Measurements from ENCODE around the gene DCHS2. TPM values are rescaled to one million over a fixed set of nuclear protein-coding genes. Genes with fewer than 3 reads are reported as not detected.

DCHS2 gene
- total RNA-seq, 1 experiment from 2014 or later = not detected

GRCh38 chr4:154277172-154277571, 214.4 kb downstream of the DCHS2 start:
- H3K27me3 ChIP-seq (replicated peaks; ENCODE audit: control insufficient read depth, insufficient read depth, low read length) = no peaks in the 10 kb centered on the region
- no peak overlapping the region for H3K4me3 Mint-ChIP-seq (ENCODE audit: unreplicated experiment)
- no peaks in the 10 kb centered on the region for H3K36me3 ChIP-seq (ENCODE audit: control insufficient read depth, insufficient read depth, low read length)
- no TSS peak for BruUV-seq (replicated peaks)
- H3K27ac Mint-ChIP-seq (ENCODE audit: unreplicated experiment) = no peak overlapping the region
- ChIA-PET CTCF (no interaction called here), POLR2A (no interaction called here)
- no peak for TF ChIP-seq CTCF (IDR thresholded peaks at IDR 0.05; ENCODE audit: insufficient read depth in 1 of 2, low read depth in 1 of 2, low read length in 1 of 2, severe bottlenecking in 1 of 2, unreplicated experiment in 1 of 2)
- intact Hi-C loops (cut with micrococcal nuclease; ENCODE audit: unreplicated experiment) = no loop called here
- no peaks in the 10 kb centered on the region for H3K4me1 ChIP-seq
- no peaks in the 10 kb centered on the region for H3K9me3 ChIP-seq
- peaks cover 15% of the 10 kb centered on the region for H3K27me3 Mint-ChIP-seq (ENCODE audit: insufficient read depth, unreplicated experiment)
- no peak for DNase-seq
- H3K36me3 Mint-ChIP-seq (ENCODE audit: insufficient read depth, unreplicated experiment) = no peaks in the 10 kb centered on the region
- no peaks in the 10 kb centered on the region for H3K4me1 Mint-ChIP-seq (ENCODE audit: low read depth, unreplicated experiment)
- H3K9me3 Mint-ChIP-seq (ENCODE audit: unreplicated experiment) = peaks cover 10% of the 10 kb centered on the region
- no peak overlapping the region for H3K4me3 ChIP-seq (ENCODE audit: low read depth, low read length)

GRCh38 chr4:154276496-154276895, 215.1 kb downstream of the DCHS2 start:
- H3K9me3 ChIP-seq = no peaks in the 10 kb centered on the region
- Mint-ChIP-seq H3K4me1 (ENCODE audit: low read depth, unreplicated experiment) (no peaks in the 10 kb centered on the region), H3K9me3 (ENCODE audit: unreplicated experiment) (peaks cover 10% of the 10 kb centered on the region), H3K4me3 (ENCODE audit: unreplicated experiment) (no peak overlapping the region), H3K27ac (ENCODE audit: unreplicated experiment) (no peak overlapping the region), H3K36me3 (ENCODE audit: insufficient read depth, unreplicated experiment) (no peaks in the 10 kb centered on the region), H3K27me3 (ENCODE audit: insufficient read depth, unreplicated experiment) (peaks cover 15% of the 10 kb centered on the region)
- CTCF ChIA-PET = no interaction called here
- TF ChIP-seq CTCF (IDR thresholded peaks at IDR 0.05; ENCODE audit: insufficient read depth in 1 of 2, low read depth in 1 of 2, low read length in 1 of 2, severe bottlenecking in 1 of 2, unreplicated experiment in 1 of 2) = no peak
- BruUV-seq (replicated peaks) = no TSS peak
- intact Hi-C loops (cut with micrococcal nuclease; ENCODE audit: unreplicated experiment) = no loop called here
- POLR2A ChIA-PET = no interaction called here
- no peaks in the 10 kb centered on the region for H3K4me1 ChIP-seq
- H3K27me3 ChIP-seq (replicated peaks; ENCODE audit: control insufficient read depth, insufficient read depth, low read length) = no peaks in the 10 kb centered on the region
- H3K4me3 ChIP-seq (ENCODE audit: low read depth, low read length) = no peak overlapping the region
- H3K36me3 ChIP-seq (ENCODE audit: control insufficient read depth, insufficient read depth, low read length) = no peaks in the 10 kb centered on the region
- DNase-seq = no peak

GRCh38 chr4:154254999-154255398, 236.6 kb downstream of the DCHS2 start:
- peak in 1 of 2 experiments; percentile 14 for TF ChIP-seq CTCF (IDR thresholded peaks at IDR 0.05; ENCODE audit: insufficient read depth in 1 of 2, low read depth in 1 of 2, low read length in 1 of 2, severe bottlenecking in 1 of 2, unreplicated experiment in 1 of 2)
- ChIA-PET CTCF (no interaction called here), POLR2A (no interaction called here)
- no TSS peak for BruUV-seq (replicated peaks)
- Mint-ChIP-seq H3K4me3 (ENCODE audit: unreplicated experiment) (no peak overlapping the region), H3K4me1 (ENCODE audit: low read depth, unreplicated experiment) (no peaks in the 10 kb centered on the region), H3K27me3 (ENCODE audit: insufficient read depth, unreplicated experiment) (no peaks in the 10 kb centered on the region), H3K36me3 (ENCODE audit: insufficient read depth, unreplicated experiment) (no peaks in the 10 kb centered on the region), H3K27ac (ENCODE audit: unreplicated experiment) (no peak overlapping the region), H3K9me3 (ENCODE audit: unreplicated experiment) (no peaks in the 10 kb centered on the region)
- H3K36me3 ChIP-seq (ENCODE audit: control insufficient read depth, insufficient read depth, low read length) = no peaks in the 10 kb centered on the region
- H3K4me3 ChIP-seq (ENCODE audit: low read depth, low read length) = no peak overlapping the region
- H3K9me3 ChIP-seq = no peaks in the 10 kb centered on the region
- H3K4me1 ChIP-seq = no peaks in the 10 kb centered on the region
- DNase-seq = no peak
- H3K27me3 ChIP-seq (replicated peaks; ENCODE audit: control insufficient read depth, insufficient read depth, low read length) = no peaks in the 10 kb centered on the region
- intact Hi-C loops (cut with micrococcal nuclease; ENCODE audit: unreplicated experiment) = no loop called here
